Peyer's patch (tissue), 4 donors: ENCODE measurements around the gene AKTIP.

Experiments
- CTCF ChIP-seq, 6 experiments: fragments of 450-650 bp in 4 of 6; fragments of 200-600 bp in 2 of 6; sonication (generic) in 1 of 6; IDR thresholded peaks; one replicate each; pipeline ENCODE4 v1.5.1; 2017 to 2019; ENCODE audit warnings: antibody characterized with exemption in 6 of 6, mild to moderate bottlenecking in 3 of 6, moderate library complexity in 1 of 6
- POLR2A ChIP-seq, 2 donors: fragments of 450-650 bp; IDR thresholded peaks; one replicate each; pipeline ENCODE4 v1.5.1; 2017; ENCODE audit warnings: antibody characterized with exemption in 2 of 2, mild to moderate bottlenecking in 2 of 2, moderate library complexity in 2 of 2

GRCh38 chr16:53546988-53547391, 44.0 kb upstream of the AKTIP start:
- TF ChIP-seq CTCF (IDR thresholded peaks at IDR 0.05) (peak in 1 of 6 experiments; percentile 8), POLR2A (IDR thresholded peaks at IDR 0.05) (no peak)
